Ovary (tissue), 3 donors: ENCODE data around the gene C17orf113.

Experiments used
- EP300 ChIP-seq: sonication (generic); formaldehyde crosslinking; IDR thresholded peaks from one replicate; pipeline ENCODE4 v1.6.1; 2017; ENCODE audit warnings: antibody characterized with exemption
- POLR2A ChIP-seq: fragments of 450-650 bp; IDR thresholded peaks from one replicate; pipeline ENCODE4 v1.6.1; 2017; ENCODE audit warnings: antibody characterized with exemption, mild to moderate bottlenecking, moderate library complexity
- TF ChIP-seq, protein P1 (sequence below), 3 donors: fragments of 450-650 bp in 2 of 3; fragments of 200-600 bp in 1 of 3; IDR thresholded peaks; one replicate each; pipeline versions ENCODE4 v1.5.1 to v1.8.0; 2016 to 2022; ENCODE audit warnings: antibody characterized with exemption in 3 of 3, mild to moderate bottlenecking in 1 of 3
- donor health status: DM: no; HTN: no; CAD: no.

DNA sequence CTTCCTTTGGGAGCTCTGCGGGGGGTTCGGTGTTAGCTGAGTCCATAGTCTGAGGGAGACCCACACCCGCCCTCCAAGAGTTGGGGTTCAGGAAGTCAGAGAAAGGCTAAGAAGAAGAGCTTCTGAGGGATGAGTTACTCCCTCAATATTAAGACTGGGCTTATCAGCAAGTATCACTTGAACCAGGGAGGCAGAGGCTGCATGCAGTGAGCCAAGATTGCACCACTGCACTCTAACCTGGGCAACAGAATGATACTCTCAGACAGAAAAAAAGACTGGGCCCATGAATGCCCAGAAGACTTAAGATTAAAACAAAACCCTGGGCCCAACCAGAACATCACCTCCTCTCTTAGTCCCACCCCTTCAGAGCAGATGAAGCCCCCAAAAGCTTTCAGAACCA lies 24.5 kb downstream of the C17orf113 start:
- TF ChIP-seq EP300 = no peak
- TF ChIP-seq, protein P1, sequence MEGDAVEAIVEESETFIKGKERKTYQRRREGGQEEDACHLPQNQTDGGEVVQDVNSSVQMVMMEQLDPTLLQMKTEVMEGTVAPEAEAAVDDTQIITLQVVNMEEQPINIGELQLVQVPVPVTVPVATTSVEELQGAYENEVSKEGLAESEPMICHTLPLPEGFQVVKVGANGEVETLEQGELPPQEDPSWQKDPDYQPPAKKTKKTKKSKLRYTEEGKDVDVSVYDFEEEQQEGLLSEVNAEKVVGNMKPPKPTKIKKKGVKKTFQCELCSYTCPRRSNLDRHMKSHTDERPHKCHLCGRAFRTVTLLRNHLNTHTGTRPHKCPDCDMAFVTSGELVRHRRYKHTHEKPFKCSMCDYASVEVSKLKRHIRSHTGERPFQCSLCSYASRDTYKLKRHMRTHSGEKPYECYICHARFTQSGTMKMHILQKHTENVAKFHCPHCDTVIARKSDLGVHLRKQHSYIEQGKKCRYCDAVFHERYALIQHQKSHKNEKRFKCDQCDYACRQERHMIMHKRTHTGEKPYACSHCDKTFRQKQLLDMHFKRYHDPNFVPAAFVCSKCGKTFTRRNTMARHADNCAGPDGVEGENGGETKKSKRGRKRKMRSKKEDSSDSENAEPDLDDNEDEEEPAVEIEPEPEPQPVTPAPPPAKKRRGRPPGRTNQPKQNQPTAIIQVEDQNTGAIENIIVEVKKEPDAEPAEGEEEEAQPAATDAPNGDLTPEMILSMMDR (IDR thresholded peaks at IDR 0.05) = no peak
- no peak for TF ChIP-seq POLR2A
